GM18909 (cell line): Measurements from ENCODE around the gene FUCA1.
"Not testable (repeated sequence)": the region's sequence is repeated elsewhere in the genome, so short reads cannot be mapped to it uniquely, and the experiment has no call there.

Source experiments
- ATAC-seq: cut with Tn5 transposase; IDR thresholded peaks from one replicate; pipeline ENCODE4 v1.9.1; 2021; ENCODE audit warnings: mild to moderate bottlenecking; ENCODE audit not compliant: unreplicated experiment, poor library complexity

The FUCA1 gene

DNA sequence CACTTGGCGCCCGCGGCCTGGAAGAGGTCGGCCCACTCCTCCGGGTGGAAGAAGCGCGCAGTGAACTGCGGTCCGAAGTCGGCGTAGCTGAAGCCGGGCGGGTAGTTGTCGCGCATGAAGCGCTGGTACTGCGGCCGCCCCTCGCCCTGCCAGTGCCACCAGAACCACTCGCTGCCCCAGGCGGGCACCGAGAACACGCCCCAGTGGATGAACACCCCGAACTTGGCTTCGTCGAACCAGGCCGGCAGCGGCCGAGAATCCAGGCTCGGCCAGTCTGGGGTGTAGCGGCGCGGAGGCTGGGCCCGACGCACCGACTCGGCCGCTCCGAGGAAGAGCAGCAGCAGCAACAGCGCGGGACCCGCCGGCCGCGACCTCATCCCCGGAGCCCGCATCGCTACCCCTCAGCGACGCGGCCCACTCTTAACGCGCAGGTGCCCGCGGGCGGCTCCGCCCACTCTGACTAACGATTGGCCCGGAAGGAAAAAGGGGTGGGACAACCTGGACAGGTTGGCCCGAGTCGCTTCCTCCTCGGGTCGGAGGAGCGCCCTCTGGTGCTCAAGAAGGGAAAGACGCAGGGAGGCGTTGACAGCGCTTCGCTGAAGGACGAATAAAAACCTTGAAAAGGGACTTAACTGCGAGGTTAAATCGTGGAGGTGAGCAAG, at the start of gene FUCA1:
FUCA1 (minus strand) TSS at position 396 of the 662 bp plus-strand sequence; CDS start at position 392, 4 bp downstream.
- peak; percentile 89 for ATAC-seq

DNA sequence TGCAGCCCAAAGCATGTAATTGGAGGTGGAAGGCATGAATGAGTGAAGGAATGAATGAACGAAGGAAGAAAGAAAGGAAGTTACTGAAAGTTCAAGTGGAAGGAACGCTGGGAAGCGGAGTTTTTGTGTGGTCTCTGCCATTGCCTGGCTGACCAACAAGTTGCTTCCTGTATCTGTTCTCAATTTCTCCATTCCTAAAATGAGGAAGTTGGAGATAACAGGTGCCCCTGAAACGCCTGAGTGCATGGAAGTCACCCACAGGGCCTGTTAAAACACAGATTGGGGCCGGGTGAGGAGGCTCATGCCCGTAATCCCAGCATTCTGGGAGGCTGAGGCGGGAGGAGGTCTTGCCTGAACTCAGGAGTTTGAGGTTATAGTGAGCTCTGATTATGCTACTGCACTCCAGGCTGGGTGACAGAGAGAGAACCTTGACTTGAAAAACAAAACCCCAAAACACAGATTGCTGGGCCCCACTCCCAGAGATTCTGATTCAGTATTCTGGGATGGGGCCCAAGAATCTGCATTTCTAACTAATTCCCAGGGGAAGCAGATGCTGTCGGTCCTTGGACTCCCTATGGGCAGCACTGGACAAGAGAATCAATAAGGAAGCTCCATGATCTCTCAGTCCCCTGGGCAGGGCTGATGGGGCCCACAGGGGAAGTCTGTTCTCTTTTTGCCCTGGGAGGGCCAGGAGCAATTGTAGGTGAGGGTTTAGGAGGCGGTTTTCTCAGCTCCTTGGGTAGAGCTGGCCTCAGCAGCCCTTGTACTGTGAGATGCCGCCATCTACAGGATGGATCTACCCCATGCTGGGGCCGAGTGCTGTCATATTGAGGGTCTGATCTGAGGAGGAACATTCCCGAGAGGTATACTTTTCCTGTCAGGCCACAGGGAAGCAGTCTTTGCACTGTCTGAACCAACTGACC, 48.4 kb upstream of the FUCA1 start:
- peak; percentile 73 for ATAC-seq

DNA sequence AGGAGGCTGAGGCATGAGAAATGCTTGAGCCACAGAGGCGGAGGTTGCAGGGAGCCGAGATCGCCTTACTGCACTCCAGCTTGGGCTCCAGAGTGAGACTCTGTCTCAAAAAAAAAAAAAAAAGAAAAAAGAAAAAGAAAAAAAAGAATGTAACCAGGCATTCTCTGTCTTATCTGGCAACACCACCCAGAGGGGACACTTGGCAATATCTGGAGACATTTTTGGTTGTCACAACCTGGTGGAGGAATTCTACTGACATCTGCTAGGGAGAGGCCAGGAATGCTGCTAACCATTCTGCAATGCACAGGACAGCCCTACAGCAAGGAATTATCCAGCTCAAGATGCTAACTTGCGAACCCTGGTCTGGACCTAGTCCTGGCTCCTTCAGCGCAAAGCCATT, 47.4 kb upstream of the FUCA1 start:
- ATAC-seq = no peak

DNA sequence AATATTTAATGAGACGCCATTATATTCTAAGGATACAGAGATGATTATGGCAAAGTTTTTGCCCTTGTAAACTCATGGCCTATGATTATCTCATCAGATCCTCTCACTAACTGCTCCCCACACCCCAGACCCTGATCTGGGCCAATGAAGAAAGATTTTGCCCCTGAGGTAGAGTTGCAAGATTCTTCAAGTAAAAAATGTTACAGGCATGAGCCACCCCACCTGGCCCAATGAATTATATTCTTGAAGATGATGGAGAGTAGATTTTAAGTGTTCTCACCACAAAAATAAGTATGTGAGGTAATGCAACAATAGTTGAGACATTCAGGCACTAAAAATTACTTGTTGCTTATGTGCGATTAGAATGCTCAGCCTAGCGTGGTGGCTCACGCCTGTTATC, 46.8 kb upstream of the FUCA1 start:
- no peak for ATAC-seq

DNA sequence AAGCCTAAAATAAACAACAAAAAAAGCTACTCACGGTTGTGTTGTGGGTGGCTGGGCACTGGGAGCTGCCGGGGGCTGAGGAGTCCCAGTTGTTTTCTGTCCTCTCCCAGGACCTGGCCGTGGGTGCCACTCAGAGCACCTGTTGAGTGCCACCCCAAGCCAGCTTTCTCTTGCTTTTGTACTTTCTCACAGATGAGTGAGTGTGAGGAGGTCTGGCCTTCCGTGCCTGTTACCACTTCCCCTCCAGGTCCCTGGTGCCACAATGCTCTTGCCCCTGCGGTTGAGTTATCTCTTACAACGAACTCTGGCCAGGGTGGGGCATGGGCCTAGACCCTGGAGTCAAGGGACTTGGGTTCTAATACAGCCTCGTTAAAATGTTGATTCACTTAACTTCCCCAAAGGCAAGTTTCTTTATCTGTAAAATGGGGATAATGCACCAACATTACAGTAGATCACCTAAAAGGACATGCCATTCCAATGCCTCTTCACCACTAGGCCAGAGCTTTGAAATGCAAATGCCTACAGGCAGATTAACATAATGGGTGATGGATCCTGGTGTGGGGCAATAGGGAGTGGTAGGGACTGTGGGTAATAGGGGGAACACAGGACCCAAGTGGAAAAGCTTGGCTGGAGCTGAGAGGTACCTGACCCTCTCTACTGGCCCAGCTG, 45.3 kb upstream of the FUCA1 start, which contains the start of gene CNR2:
CNR2 (minus strand) TSS at position 151 of the 669 bp plus-strand sequence. CDS start 37,745 bp downstream, outside the sequence.
- no peak for ATAC-seq

DNA sequence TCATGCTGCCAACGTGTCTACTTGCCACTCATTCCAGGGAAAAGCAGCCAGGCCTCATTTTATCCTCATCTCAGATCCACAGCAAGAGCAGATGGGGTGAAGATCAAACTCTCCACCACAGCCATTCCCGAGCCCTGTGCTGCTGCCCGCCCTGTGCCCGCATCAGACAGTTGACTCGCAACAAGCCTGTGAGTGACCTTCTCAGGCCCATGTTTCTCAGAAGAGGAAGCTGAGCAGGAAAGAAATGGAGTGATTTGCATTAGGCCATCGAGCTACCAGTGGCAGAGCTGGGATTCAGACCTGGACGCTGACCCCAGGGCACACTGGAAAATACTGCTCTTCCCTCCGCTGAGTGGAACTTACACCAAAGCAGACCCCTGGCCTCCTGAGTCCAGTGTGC, 43.8 kb upstream of the FUCA1 start:
- no peak for ATAC-seq

DNA sequence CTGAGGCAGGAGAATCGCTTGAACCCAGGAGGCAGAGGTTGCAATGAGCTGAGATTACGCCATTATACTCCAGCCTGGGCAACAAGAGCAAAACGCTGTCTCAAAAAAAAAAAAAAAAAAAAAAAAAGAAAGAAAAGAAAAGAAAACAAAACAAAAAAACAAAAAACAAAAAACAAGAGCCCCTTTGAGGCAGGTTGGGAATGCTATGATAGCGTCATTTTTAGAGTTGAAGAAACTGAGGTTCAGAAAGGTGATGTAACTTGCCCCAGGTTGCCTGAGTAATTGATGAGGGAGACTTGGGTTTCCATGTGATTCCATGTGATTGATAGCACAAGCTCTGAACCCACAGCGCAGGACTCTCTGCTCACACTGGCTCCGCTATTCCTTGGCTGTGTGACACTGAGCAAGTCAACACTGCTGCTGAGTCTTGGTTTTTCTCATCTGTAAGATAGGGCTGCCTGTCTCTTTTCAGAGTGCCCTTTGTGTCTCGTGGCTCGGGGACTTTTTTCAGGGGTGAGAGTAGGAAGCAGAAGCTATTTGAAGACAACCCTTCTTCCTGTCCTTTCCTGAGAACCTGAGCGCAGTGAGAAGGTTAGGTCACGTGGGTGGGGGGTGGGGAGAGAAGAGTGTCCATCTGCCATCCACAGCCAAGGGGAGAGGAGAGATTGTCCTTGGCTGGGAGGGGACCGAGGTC, 42.6 kb upstream of the FUCA1 start:
- ATAC-seq = no peak

DNA sequence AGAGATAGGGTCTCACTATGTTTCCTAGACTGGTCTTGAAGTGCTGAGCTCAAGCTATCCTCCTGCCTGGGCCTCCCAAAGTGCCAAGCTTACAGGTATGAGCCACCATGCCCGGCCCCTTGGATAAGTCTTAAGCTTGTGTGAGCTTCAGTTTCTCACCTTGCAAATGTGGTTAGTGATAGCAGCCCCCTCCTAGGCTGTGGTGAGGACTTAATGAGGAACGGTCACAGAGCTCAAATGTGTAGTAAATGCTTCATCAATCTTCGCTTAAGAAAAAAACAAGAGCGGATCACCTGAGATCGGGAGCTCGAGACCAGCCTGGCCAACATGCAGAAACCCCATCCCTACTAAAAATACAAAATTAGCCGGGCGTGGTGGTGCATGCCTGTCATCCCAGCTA, 42.1 kb upstream of the FUCA1 start:
- ATAC-seq = no peak

DNA sequence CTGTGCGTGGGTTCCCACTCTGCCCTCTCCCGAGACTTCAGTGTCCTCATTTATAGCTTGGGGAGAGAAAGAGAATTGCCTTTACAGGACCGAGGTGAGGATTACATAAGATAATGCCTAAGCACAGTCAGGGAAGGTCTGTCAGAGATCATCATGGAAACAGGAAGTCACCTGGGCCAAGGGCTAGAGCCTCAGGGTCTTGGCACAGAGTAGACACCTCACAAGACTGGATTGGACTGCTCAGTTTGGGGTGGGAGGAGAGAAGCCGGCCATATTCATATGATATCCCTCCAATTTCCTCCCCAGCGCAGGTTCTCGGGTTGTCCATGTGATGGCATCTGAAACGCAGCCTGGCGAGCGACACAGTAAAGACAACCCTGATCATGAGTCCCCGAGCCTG, 41.3 kb upstream of the FUCA1 start:
- ATAC-seq = no peak

DNA sequence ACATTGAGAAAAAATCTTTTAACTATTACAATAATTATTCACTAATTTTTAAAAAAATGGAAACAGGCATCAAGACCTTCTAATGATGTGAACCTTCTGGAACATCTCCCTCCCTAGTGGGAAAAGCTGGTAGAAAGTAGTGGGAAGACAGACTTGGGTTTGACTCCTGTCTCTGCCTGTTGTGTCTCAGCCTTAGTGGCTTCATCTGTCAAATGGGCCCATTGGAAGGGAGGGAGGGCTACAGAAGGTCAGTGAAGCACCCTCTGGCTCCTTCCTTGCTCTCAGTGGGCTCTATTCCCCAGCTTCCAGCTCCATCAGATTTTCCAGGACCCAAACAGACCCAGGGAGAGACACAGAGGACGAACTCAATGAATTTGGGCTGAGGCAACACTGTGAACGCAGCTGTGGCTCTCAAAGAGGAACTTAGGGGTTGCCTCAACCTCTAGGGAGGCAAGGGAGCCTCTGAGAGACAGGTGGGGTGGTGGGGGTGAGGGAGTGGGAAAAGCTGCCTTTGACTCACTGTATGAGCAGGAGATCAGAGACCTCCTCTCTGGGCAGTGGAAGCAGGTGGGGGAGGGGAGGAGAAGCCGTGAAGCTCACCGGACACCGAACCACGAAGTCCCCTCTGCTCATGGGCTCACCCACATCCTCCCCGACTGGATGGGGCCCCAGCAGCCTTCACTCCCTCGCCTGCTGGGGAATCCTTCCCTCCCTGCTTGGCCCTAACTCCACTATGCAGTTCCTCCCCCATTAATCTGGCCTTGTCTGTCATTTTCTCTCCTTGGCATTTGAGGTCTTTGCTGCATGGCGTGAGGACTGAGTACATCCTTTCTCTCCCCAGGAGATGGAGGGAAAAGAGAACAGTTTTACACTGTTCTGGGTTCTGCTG, 40.6 kb upstream of the FUCA1 start:
- peak; percentile 33 for ATAC-seq

DNA sequence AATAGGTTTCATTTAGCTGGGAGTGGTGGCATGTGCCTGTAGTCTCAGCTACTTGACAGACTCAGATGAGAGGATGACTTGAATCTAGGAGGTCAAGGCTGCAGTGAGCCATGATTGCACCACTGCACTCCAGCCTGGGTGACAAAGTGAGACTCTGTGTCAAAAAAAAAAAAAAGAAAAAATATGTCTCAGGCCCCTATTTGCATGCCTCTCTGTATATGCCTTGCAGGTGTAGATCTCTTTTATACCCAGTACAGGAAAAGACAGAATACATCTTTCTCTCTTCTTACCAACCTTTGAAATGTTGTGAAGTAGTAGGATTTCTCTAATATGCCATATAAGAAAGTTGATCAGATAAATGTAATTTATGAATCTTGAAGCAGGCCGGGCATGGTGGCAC, 38.6 kb upstream of the FUCA1 start:
- ATAC-seq = no peak

DNA sequence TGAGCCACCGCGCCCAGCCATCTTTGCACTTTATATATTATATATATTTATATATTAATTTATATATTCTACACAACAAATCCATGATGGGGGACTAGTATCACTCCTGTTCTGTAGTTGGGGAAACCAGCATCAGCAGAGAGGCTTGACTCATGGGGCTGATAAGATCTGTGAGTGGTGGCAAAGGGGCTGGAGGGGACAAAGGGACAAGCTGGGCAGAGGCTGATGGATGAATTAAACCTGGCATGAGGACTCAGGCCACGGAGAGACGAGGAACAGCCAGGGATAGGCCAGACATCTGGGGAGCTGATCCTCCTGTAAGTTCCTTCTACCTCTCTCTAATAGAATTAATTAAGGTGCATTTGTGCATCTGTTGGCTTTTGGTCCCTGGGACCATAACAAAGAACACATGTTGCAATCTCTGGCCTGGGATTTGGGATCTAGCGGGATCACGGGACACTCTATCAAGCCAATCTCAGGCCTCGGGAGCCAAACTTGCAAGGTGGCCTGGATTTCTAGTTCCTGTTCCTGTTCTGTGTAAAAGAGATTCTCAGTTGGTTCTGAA, 37.5 kb upstream of the FUCA1 start:
- ATAC-seq = no peak

DNA sequence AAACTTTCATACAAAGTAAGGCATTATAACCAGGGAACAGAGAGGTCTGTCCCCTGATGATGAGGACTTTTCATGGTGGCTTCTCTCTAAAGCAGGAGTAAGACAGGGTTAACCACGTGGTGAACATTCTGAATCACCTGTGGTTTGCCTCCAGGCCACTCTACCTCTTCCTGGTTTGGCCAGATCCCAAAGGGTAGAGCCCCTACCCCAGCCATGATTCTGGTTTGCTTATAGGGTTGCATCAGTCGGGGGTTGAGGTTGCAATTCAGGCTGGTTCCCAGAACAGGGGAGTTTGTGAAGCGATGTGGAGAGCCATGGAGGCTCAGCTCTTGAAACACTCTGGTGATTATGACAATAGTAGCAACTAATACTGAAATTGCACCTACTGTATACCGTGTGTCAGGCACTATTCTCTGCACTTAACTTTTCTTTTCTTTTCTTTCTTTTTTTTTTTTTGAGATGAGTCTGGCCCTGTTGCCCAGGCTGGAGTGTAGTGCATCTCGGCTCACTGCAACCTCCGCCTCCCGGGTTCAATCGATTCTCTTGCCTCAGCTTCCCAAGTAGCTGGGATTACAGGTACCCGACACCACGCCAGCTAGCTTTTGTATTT, 36.8 kb upstream of the FUCA1 start:
- no peak for ATAC-seq

DNA sequence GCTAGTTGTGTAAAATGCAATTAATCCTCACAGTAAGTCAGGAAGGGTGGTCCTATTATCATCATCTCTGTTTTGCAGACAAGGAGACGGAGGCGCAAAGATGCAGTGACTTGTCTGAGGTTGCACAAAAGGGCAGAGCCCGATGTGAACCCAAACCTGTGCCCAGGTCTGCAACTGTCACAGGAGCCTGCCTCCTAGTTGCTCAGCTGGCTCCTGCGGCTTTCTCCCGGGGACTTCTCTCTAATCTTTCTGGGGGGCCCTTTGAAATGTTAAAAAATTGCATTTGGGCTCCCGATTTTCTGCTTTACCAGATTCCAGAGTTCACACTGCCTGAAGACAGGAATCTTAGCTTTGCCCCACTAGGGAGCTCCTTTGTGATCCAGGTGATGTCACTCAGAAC, 35.7 kb upstream of the FUCA1 start:
- no peak for ATAC-seq

DNA sequence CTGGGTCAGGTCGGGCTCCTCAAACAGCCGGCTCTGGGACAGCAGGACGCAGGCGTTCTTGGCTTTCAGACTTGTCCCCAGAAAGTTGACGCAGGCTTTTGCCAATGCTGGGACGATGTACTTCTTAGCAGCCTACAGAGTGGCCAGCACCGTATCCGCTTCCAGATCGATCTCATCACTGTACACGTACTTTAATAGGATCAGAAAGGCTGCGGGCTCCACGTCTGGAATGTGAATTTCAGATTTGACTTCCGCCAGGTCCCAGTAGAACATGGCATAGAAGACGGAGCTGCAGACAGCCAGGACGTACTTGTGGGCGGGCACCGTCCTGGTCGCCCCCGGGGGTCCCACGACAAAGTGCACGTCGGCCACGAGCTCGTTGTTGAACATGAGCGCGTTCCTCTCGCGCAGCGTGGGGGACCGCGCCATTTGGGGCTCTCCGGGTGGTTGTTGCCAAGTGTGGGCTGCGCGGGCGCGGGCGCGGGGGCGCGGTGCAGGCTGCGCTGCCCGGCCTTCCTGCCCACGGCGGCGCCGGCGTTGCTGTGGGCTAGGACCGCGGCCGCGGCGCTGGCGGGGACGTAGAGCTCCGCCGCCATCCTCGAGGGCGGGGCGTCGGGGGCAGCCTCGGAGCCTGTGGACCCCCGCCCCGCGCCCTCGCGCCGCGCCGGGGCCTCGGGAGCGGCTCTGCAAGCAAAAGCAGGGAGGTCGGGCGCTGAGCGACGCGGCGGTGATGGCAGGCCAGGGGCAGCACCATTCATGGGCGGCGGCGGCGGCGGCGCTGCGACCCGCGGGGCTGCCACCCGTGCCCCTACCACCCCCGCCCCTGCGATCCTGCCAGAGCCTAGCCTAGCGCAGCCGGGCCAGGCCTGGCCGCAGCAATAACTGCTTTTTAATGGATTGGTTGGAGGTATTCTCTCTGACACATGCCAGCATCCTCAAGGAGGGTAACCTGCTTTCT, 34.5 kb upstream of the FUCA1 start:
- no peak for ATAC-seq

DNA sequence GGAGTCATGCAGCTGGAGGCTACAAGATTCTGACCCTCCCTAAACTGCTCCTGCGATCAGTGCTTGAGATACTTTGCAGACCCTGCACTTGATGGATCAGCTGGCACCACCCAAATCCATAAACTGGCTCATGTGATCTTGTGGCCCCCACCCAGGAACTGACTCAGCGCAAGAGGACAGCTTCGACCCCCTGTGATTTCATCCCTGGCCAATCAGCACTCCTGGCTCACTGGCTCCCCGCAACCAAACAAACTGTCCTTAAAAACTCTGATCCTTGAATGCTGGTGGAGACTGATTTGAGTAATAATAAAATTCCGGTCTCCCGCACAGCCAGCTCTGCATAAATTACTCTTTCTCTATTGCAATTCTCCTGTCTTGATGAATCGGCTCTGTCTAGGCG, 31.9 kb upstream of the FUCA1 start:
- ATAC-seq = not testable (repeated sequence)

DNA sequence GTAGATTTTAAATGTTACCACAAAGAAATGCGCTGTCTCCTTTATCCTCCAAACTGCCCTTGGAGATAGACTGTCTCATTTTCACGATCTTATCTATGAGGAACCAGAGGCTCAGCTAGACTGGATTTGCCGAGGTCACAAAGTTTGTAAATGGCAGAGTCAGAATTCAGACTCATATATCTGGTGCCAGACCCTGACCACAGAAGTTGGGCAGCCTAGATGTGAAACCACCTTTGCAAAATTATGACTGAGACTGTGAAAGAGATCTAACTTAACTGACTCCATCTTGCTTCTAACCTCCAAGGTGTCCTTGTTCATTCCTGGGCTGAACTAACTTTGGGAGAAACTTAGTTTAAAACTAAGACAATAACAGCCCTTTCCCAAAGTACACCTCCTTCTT, 31.0 kb upstream of the FUCA1 start:
- no peak for ATAC-seq

DNA sequence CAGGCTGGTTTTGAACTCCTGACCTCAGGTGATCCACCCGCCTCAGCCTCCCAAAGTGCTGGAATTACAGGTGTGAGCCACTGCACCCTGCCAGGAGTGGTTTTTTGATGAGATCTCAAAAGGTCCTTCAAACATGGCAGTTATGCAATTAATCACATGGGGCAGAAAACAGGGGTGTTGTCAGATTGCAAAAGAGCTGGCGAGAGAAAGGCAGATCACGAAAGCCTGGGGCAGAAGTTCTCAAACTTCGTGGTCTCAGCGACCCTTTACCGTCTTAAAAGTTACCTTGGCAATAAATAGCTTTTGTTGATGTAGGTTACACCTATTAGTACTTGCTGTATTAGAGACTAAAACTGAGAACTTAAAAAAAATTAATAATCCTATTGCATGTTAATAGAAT, 29.0 kb upstream of the FUCA1 start:
- ATAC-seq = no peak
